Measurements from ENCODE around the gene SIAH3.

DNA sequence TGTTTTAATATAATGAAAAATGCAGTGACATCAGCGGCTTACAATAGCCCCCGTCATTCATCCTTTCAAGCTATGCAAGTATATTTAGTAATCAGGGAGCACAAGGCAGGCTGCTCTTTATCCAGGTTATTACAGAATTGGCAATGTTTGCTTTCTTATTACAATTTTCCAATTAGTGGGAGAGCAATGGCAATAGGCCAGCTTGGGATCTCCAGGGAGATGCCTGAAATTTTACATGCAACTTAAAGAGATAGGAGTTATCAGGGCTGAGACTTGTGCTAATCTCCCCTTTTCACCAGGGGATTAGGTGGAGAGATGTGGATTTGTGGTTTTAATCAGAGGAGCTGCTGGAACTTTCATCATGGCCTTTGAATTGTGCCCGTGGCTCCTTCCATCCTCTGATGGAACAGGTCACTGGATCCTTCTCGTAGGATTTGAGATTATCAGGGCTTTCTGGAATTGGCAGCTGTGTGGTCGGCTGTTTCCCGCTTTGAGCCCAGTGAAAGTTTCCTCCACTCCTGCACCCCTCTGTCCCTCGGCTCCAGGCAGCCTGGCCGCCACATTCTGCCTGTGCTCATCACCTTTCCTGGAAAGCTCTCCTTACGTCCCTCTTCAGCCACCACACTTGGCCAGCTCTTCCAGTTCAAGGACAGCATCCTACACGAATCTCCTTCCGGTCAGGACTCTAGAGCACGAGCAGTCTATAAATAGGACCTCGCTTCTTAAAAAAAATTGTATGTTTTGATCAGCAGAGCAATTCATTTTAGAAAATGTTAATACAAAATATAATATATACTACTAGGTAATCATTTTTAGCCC is 102.4 kb downstream of the SIAH3 start:
- TF ChIP-seq TAF1 (IDR thresholded peaks at IDR 0.05; ENCODE audit: borderline replicate concordance, insufficient read depth, low read length): no peak
- TF ChIP-seq, protein P1, sequence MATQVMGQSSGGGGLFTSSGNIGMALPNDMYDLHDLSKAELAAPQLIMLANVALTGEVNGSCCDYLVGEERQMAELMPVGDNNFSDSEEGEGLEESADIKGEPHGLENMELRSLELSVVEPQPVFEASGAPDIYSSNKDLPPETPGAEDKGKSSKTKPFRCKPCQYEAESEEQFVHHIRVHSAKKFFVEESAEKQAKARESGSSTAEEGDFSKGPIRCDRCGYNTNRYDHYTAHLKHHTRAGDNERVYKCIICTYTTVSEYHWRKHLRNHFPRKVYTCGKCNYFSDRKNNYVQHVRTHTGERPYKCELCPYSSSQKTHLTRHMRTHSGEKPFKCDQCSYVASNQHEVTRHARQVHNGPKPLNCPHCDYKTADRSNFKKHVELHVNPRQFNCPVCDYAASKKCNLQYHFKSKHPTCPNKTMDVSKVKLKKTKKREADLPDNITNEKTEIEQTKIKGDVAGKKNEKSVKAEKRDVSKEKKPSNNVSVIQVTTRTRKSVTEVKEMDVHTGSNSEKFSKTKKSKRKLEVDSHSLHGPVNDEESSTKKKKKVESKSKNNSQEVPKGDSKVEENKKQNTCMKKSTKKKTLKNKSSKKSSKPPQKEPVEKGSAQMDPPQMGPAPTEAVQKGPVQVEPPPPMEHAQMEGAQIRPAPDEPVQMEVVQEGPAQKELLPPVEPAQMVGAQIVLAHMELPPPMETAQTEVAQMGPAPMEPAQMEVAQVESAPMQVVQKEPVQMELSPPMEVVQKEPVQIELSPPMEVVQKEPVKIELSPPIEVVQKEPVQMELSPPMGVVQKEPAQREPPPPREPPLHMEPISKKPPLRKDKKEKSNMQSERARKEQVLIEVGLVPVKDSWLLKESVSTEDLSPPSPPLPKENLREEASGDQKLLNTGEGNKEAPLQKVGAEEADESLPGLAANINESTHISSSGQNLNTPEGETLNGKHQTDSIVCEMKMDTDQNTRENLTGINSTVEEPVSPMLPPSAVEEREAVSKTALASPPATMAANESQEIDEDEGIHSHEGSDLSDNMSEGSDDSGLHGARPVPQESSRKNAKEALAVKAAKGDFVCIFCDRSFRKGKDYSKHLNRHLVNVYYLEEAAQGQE (IDR thresholded peaks at IDR 0.05; ENCODE audit: insufficient read depth in 1 of 2, low read depth in 2 of 2, low read length in 2 of 2): no peak
